Duodenal mucosa (tissue), 2 donors: ENCODE data around the gene RAMP1.

Experiments used
- H3K27ac ChIP-seq: one replicate; pipeline ENCODE4 v1.7.0; 2013; ENCODE audit warnings: low read depth, low read length
- H3K27me3 ChIP-seq, 2 donors: one replicate each; pipeline ENCODE4 v1.7.0; 2013; ENCODE audit warnings: low read length in 2 of 2, control low read depth in 1 of 2; ENCODE audit not compliant: insufficient read depth in 2 of 2, control insufficient read depth in 1 of 2
- H3K36me3 ChIP-seq, 2 donors: one replicate each; pipeline ENCODE4 v1.7.0; 2013; ENCODE audit warnings: low read length in 2 of 2, control low read depth in 1 of 2; ENCODE audit not compliant: insufficient read depth in 2 of 2, control insufficient read depth in 1 of 2
- H3K4me1 ChIP-seq, 2 donors: one replicate each; pipeline ENCODE4 v1.7.0; 2013; ENCODE audit warnings: low read length in 2 of 2, control low read depth in 1 of 2; ENCODE audit not compliant: insufficient read depth in 2 of 2, control insufficient read depth in 1 of 2
- H3K4me3 ChIP-seq, 2 donors: one replicate each; pipeline ENCODE4 v1.7.0; 2013; ENCODE audit warnings: low read length in 2 of 2, low read depth in 1 of 2
- H3K9ac ChIP-seq, 2 donors: one replicate each; pipeline ENCODE4 v1.7.0; 2013; ENCODE audit warnings: low read length in 2 of 2, low read depth in 1 of 2
- H3K9me3 ChIP-seq, 2 donors: one replicate each; pipeline ENCODE4 v1.7.0; 2013; ENCODE audit warnings: low read length in 2 of 2, control low read depth in 1 of 2; ENCODE audit not compliant: control insufficient read depth in 1 of 2

RAMP1 gene

GRCh38 chr2:237901932-237902850 is 42.8 kb downstream of the RAMP1 start:
- Histone ChIP-seq H3K9ac (no peak overlapping the region), H3K4me1 (peaks cover 11 to 18% of the 10 kb centered on the region in 2 donors), H3K4me3 (no peak overlapping the region), H3K27me3 (no peaks in the 10 kb centered on the region), H3K9me3 (no peaks in the 10 kb centered on the region), H3K27ac (no peak overlapping the region), H3K36me3 (peaks cover 0 to under 1% of the 10 kb centered on the region in 2 donors)

- Histone ChIP-seq H3K9ac (no peak overlapping the region), H3K27ac (no peak overlapping the region), H3K4me3 (no peak overlapping the region), H3K36me3 (peaks cover 0 to 4% of the 10 kb centered on the region in 2 donors), H3K9me3 (no peaks in the 10 kb centered on the region), H3K27me3 (no peaks in the 10 kb centered on the region), H3K4me1 (peaks cover 0 to 5% of the 10 kb centered on the region in 2 donors)
These were observed 45.6 kb downstream of the RAMP1 start for GRCh38 chr2:237904831-237905599.

GRCh38 chr2:237907144-237907543 is 47.7 kb downstream of the RAMP1 start:
- no peak overlapping the region for H3K4me3 ChIP-seq
- H3K4me1 ChIP-seq = peaks cover 0 to 5% of the 10 kb centered on the region in 2 donors
- peaks cover 0 to 6% of the 10 kb centered on the region in 2 donors for H3K36me3 ChIP-seq
- no peak overlapping the region for H3K27ac ChIP-seq
- no peaks in the 10 kb centered on the region for H3K9me3 ChIP-seq
- H3K27me3 ChIP-seq = no peaks in the 10 kb centered on the region
- H3K9ac ChIP-seq = no peak overlapping the region

- H3K9ac ChIP-seq = no peak overlapping the region
- H3K27me3 ChIP-seq = no peaks in the 10 kb centered on the region
- H3K9me3 ChIP-seq = no peaks in the 10 kb centered on the region
- peaks cover 0 to 5% of the 10 kb centered on the region in 2 donors for H3K4me1 ChIP-seq
- H3K27ac ChIP-seq = no peak overlapping the region
- H3K36me3 ChIP-seq = peaks cover 0 to 6% of the 10 kb centered on the region in 2 donors
- H3K4me3 ChIP-seq = no peak overlapping the region
These were observed 49.8 kb downstream of the RAMP1 start for GRCh38 chr2:237909075-237909695.

GRCh38 chr2:237909801-237910475 is 50.5 kb downstream of the RAMP1 start:
- Histone ChIP-seq H3K9me3 (no peaks in the 10 kb centered on the region), H3K27me3 (no peaks in the 10 kb centered on the region), H3K27ac (no peak overlapping the region), H3K4me3 (no peak overlapping the region), H3K4me1 (peaks cover 0 to under 1% of the 10 kb centered on the region in 2 donors), H3K36me3 (peaks cover 0 to 6% of the 10 kb centered on the region in 2 donors), H3K9ac (no peak overlapping the region)

- H3K4me1 ChIP-seq = no peaks in the 10 kb centered on the region
- H3K9me3 ChIP-seq = no peaks in the 10 kb centered on the region
- peaks cover 0 to 6% of the 10 kb centered on the region in 2 donors for H3K36me3 ChIP-seq
- no peak overlapping the region for H3K9ac ChIP-seq
- H3K27ac ChIP-seq = no peak overlapping the region
- no peaks in the 10 kb centered on the region for H3K27me3 ChIP-seq
- H3K4me3 ChIP-seq = no peak overlapping the region
These were observed 51.3 kb downstream of the RAMP1 start for GRCh38 chr2:237910576-237911362.

GRCh38 chr2:237911363-237912017 is 52.1 kb downstream of the RAMP1 start:
- Histone ChIP-seq H3K27ac (no peak overlapping the region), H3K4me3 (no peak overlapping the region), H3K9me3 (no peaks in the 10 kb centered on the region)

GRCh38 chr2:237912271-237913192 is 53.1 kb downstream of the RAMP1 start:
- Histone ChIP-seq H3K4me3 (no peak overlapping the region), H3K9ac (no peak overlapping the region), H3K4me1 (no peaks in the 10 kb centered on the region), H3K36me3 (peaks cover 0 to 6% of the 10 kb centered on the region in 2 donors), H3K9me3 (no peaks in the 10 kb centered on the region), H3K27ac (no peak overlapping the region), H3K27me3 (no peaks in the 10 kb centered on the region)

More at GRCh38 chr2:237911363-237912017, 52.1 kb downstream of the RAMP1 start:
- no peaks in the 10 kb centered on the region for H3K27me3 ChIP-seq
- H3K4me1 ChIP-seq = no peaks in the 10 kb centered on the region
- no peak overlapping the region for H3K9ac ChIP-seq
- H3K36me3 ChIP-seq = peaks cover 0 to 6% of the 10 kb centered on the region in 2 donors
